ENCODE measurements around the gene PRC1. TPM values are rescaled to one million over a fixed set of nuclear protein-coding genes. Genes with fewer than 3 reads are reported as not detected.
A peak's percentile ranks its signal among the peaks of the same experiment; 100 is the strongest.

The PRC1 gene
- total RNA-seq, 2 experiments from 2014 or later, result 149 to 224 TPM

DNA sequence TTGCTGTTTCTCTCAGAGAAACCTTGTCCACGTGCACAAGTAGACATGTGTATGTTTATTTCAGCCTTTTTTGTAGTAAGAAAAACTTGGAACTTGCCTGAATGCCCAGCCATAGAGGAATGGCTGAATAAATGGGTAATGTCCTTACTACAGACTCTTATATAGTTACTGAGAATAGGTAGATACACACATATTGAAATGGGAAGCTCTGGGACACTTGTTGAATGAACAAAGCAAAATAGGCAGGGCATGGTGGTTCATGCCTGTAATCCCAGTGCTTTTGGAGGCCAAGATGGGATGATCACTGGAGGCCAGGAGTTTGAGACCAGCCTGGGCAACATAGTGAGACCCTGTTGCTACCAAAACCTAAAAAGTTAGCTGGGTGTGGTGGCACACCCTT lies 57.5 kb downstream of the PRC1 start:
- H3K4me2 ChIP-seq (ENCODE audit: low read length), result peak overlapping the region; percentile 90
- TF ChIP-seq EZH2phosphoT487 (IDR thresholded peaks at IDR 0.05; ENCODE audit: borderline replicate concordance, low read depth, low read length), result no peak
- TF ChIP-seq, protein P1, sequence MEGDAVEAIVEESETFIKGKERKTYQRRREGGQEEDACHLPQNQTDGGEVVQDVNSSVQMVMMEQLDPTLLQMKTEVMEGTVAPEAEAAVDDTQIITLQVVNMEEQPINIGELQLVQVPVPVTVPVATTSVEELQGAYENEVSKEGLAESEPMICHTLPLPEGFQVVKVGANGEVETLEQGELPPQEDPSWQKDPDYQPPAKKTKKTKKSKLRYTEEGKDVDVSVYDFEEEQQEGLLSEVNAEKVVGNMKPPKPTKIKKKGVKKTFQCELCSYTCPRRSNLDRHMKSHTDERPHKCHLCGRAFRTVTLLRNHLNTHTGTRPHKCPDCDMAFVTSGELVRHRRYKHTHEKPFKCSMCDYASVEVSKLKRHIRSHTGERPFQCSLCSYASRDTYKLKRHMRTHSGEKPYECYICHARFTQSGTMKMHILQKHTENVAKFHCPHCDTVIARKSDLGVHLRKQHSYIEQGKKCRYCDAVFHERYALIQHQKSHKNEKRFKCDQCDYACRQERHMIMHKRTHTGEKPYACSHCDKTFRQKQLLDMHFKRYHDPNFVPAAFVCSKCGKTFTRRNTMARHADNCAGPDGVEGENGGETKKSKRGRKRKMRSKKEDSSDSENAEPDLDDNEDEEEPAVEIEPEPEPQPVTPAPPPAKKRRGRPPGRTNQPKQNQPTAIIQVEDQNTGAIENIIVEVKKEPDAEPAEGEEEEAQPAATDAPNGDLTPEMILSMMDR (conservative IDR thresholded peaks at IDR 0.05; ENCODE audit: low read length), result no peak
- BruUV-seq (replicated peaks), result no TSS peak
- H2AFZ ChIP-seq (ENCODE audit: low read length), result no peak overlapping the region
- H3K36me3 ChIP-seq (ENCODE audit: insufficient read depth, low read length), result peaks cover 30% of the 10 kb centered on the region
- no peak overlapping the region for H3K4me3 ChIP-seq (ENCODE audit: low read depth, low read length, poor library complexity, severe bottlenecking)
- H3K79me2 ChIP-seq (ENCODE audit: insufficient read depth, low read depth, low read length), result no peaks in the 10 kb centered on the region
- no peaks in the 10 kb centered on the region for H4K20me1 ChIP-seq (ENCODE audit: insufficient read depth, low read length)
- ChIA-PET POLR2A (interaction anchor here (0.7 to 7.2 kb wide), 3 partner anchors 19 to 1948 kb away, joined by 3 to 58 read pairs (median 3); partner anchors contain the start of gene RCCD1), CTCF (ENCODE audit: unreplicated experiment) (interaction anchor here (1.5 kb wide), 1 partner anchor 21 kb away, joined by 8 read pairs; no protein-coding TSS in a partner anchor)
- H3K4me1 ChIP-seq (ENCODE audit: insufficient read depth, low read length, poor library complexity, severe bottlenecking), result peaks cover 36% of the 10 kb centered on the region
- DNase-seq (ENCODE audit: low spot score), result no peak
- no peaks in the 10 kb centered on the region for H3K9me3 ChIP-seq (ENCODE audit: low read length)
- H3K27ac ChIP-seq (ENCODE audit: low read depth, low read length, poor library complexity, severe bottlenecking), result no peak overlapping the region
- intact Hi-C loops (cut with micrococcal nuclease; ENCODE audit: unreplicated experiment), result no loop called here
- no peaks in the 10 kb centered on the region for H3K9me2 ChIP-seq (ENCODE audit: insufficient read depth, low read length)

DNA sequence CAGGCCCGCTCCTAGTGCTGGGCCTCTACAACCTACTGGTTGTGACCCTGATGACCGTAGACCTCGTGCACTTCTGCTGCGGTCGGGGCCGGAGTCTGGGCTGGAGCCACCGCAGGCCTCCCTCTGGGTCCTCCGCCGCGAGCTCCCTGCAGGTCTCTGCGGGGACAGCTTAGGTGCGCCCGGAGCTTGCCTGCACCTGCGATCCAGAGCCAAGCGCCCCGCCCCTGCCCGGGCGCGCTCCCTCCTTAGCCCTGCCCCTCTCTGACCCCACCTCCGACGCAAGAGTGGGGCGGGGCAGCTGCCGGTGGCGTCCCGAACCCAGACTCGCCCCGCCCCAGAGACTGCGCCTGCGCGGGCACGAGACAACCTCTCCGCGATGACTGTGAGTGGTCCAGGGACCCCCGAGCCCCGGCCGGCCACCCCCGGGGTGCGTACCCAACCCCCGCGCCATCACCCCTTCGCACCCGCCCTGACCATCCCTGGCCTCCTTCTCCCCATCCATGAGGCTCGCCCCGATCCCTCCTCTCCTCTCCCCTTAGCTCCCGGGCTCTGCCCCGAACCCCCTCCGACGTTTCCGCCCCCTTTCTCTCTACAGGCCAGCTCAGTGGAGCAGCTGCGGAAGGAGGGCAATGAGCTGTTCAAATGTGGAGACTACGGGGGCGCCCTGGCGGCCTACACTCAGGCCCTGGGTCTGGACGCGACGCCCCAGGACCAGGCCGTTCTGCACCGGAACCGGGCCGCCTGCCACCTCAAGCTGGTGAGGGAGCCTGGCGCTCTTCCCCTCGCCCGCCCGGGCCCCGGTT lies 59.2 kb downstream of the PRC1 start, which contains the start of gene UNC45A:
Gene UNC45A (plus strand): TSS at position 337 of the 803 bp plus-strand sequence. CDS start 40 bp downstream, at position 377.
- no peaks in the 10 kb centered on the region for H3K9me2 ChIP-seq (ENCODE audit: insufficient read depth, low read length)
- peaks cover 47% of the 10 kb centered on the region for H3K4me1 ChIP-seq (ENCODE audit: insufficient read depth, low read length, poor library complexity, severe bottlenecking)
- peak within 1 kb of the TSS; percentile 48 for H3K27ac ChIP-seq (ENCODE audit: low read depth, low read length, poor library complexity, severe bottlenecking)
- no peaks in the 10 kb centered on the region for H3K9me3 ChIP-seq (ENCODE audit: low read length)
- TF ChIP-seq, protein P1 (conservative IDR thresholded peaks at IDR 0.05; ENCODE audit: low read length), result peak; percentile 35; the same call in 1 of the 2 replicates
- TF ChIP-seq EZH2phosphoT487 (IDR thresholded peaks at IDR 0.05; ENCODE audit: borderline replicate concordance, low read depth, low read length), result no peak
- intact Hi-C loops (cut with micrococcal nuclease; ENCODE audit: unreplicated experiment), result loop anchor here (1.0 to 5.0 kb wide), 8 partner anchors 19 to 668 kb away; partner anchors contain the start of genes BLM, IQGAP1, NGRN and PRC1
- BruUV-seq (replicated peaks), result no TSS peak
- peak within 1 kb of the TSS; percentile 90 for H3K4me2 ChIP-seq (ENCODE audit: low read length)
- ChIA-PET POLR2A (interaction anchor here (0.5 to 7.2 kb wide), 18 partner anchors 9 to 930 kb away, joined by 3 to 58 read pairs (median 3); partner anchors contain the start of genes PRC1 and RCCD1), CTCF (ENCODE audit: unreplicated experiment) (interaction anchor here (0.6 to 5.1 kb wide), 12 partner anchors 12 to 616 kb away, joined by 3 to 41 read pairs (median 4); partner anchors contain the start of genes BLM, MAN2A2 and RCCD1)
- peak; percentile 95 for DNase-seq (ENCODE audit: low spot score)
- no peaks in the 10 kb centered on the region for H4K20me1 ChIP-seq (ENCODE audit: insufficient read depth, low read length)
- peak within 1 kb of the TSS; percentile 75 for H3K4me3 ChIP-seq (ENCODE audit: low read depth, low read length, poor library complexity, severe bottlenecking)
- H3K36me3 ChIP-seq (ENCODE audit: insufficient read depth, low read length), result peaks cover 18% of the 10 kb centered on the region
- peaks cover 6% of the 10 kb centered on the region; the same call in 1 of the 2 replicates for H3K79me2 ChIP-seq (ENCODE audit: insufficient read depth, low read depth, low read length)
- peak within 1 kb of the TSS; percentile 77 for H2AFZ ChIP-seq (ENCODE audit: low read length)

All from OCI-LY7 (cell line).